IPS-20b (cell line): ENCODE measurements around the gene PATJ.
"Not testable (repeated sequence)": the region's sequence is repeated elsewhere in the genome, so short reads cannot be mapped to it uniquely, and the experiment has no call there.

ENCODE experiments used
- H3K27ac ChIP-seq: one replicate; pipeline ENCODE4 v1.5.1; 2013; ENCODE audit warnings: low read length
- H3K27me3 ChIP-seq: 2 replicates; pipeline ENCODE4 v1.6.1; 2013; ENCODE audit warnings: mild to moderate bottlenecking, low read length, inconsistent platforms; ENCODE audit not compliant: insufficient read depth
- H3K36me3 ChIP-seq: 2 replicates; pipeline ENCODE4 v1.6.1; 2013; ENCODE audit warnings: low read depth, mild to moderate bottlenecking, inconsistent platforms, low read length, moderate library complexity; ENCODE audit not compliant: insufficient read depth
- H3K4me1 ChIP-seq: 2 replicates; pipeline ENCODE4 v1.6.1; 2013; ENCODE audit warnings: mild to moderate bottlenecking, control low read depth, inconsistent platforms, low read length, moderate library complexity; ENCODE audit not compliant: insufficient read depth
- H3K4me3 ChIP-seq: 2 replicates; pipeline ENCODE4 v1.5.1; 2013; ENCODE audit warnings: mild to moderate bottlenecking, low read length, inconsistent platforms
- H3K9ac ChIP-seq: 2 replicates; pipeline ENCODE4 v1.6.1; 2013; ENCODE audit warnings: low read depth, mild to moderate bottlenecking, inconsistent platforms, low read length, moderate library complexity
- H3K9me3 ChIP-seq: 2 replicates; pipeline ENCODE4 v1.6.1; 2013; ENCODE audit warnings: mild to moderate bottlenecking, low read depth, low read length, inconsistent platforms; ENCODE audit not compliant: insufficient read depth

PATJ gene

GRCh38 chr1:61741711-61742619 is at the start of gene PATJ:
Gene PATJ, plus strand, starts transcription at chr1:61742480. Its CDS starts 20,413 bp downstream, at chr1:61762893.
- peak within 1 kb of the TSS; percentile 71 for H3K4me3 ChIP-seq
- H3K4me1 ChIP-seq, result peaks cover 15% of the 10 kb centered on the region; the same call in 1 of the 2 replicates
- no peaks in the 10 kb centered on the region; the same call in 1 of the 2 replicates for H3K27me3 ChIP-seq
- no peaks in the 10 kb centered on the region for H3K9me3 ChIP-seq
- H3K9ac ChIP-seq, result peak within 1 kb of the TSS; percentile 79
- no peaks in the 10 kb centered on the region for H3K36me3 ChIP-seq
- H3K27ac ChIP-seq, result peak within 1 kb of the TSS; percentile 24

DNA sequence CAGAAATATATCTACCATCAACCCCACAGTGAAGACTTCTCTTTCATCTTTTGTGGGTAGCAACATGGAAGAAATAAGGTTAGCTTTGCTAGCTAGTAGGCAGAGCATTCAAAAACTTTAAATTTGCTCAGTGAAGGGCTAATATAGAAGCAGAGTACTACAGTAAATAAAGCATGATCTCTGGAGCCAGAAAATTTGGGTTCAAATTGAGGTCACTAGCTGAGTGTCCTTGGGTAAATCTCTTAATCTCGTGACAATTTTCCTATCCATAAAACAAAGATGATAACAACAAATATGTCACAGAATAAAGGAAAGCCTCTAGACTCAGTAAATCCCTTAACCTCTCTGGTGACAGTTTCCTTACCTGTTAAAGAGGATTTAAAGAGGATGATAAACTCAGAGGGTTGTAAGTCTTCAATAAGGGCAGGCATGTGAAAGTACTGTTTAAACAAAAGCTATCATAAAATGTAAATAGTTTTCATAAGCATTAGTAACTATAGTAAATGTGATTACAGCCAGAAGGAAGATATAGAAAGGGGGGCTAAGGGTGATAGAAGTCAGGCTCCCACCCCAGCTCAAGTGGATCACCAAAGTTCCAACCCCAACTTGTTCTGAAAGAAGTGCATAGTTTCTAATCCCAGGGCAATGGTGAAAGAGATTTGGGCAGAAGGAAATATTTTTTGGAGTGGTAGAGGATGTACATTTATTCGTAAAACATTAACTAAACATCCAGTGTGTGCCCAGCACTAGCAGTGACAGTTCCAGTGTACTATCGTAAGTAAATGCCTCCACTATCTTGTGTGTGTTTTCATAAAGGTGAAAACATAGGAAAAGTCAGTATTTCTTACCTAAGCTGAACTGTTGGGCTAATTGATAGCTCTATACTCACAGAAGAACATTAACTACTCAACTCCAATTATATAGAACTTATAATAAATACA is 42.1 kb upstream of the PATJ start:
- Histone ChIP-seq H3K4me1 (no peaks in the 10 kb centered on the region), H3K27ac (no peak overlapping the region), H3K9ac (no peak overlapping the region), H3K9me3 (no peaks in the 10 kb centered on the region), H3K27me3 (no peaks in the 10 kb centered on the region), H3K36me3 (peaks cover 36% of the 10 kb centered on the region), H3K4me3 (no peak overlapping the region)

DNA sequence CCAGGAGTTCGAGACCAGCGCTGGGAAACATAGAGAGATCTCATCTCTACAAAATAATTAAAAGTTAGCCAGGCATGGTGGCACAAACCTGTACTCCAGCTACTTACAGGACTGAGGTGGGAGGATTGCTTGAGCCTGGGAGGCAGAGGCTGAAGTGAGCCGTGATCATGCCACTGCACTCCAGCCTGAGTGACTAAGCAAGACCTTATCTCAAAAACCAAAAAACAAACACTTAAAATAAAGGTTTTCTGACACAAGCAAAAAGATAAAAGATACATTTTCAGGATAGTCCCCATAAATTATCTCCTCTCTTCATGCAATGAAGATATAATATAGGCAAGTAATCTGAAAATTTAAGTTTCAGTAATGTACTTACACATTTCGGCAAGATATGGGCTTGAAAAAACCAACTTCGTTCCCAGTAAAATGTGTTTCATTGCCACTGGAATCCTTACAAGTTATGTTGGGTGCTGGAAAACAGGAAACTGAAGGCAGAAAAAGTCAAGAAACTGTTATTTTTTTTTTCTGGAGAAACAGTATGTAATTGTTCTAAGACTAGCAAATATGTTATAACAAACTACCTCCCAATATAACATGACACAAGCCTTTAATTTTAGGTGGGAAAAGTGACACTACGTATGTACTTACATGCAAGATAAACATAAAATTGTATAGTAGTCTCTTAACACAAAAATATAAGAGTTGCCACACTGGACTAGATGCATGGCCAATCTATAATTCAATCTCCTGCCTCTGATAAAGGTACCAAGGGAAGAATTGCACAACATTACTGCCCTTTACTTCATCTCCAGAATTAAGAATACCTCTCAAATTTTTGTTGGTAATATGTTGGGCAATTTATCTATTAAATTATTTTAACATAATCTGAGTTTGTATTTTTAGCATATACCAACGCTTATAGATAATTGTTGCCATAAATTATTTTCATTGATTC is 33.0 kb upstream of the PATJ start:
- H3K36me3 ChIP-seq, result peaks cover 35% of the 10 kb centered on the region
- H3K9ac ChIP-seq, result no peak overlapping the region
- no peaks in the 10 kb centered on the region for H3K4me1 ChIP-seq
- no peak overlapping the region for H3K27ac ChIP-seq
- H3K4me3 ChIP-seq, result no peak overlapping the region
- H3K9me3 ChIP-seq, result no peaks in the 10 kb centered on the region
- no peaks in the 10 kb centered on the region for H3K27me3 ChIP-seq

DNA sequence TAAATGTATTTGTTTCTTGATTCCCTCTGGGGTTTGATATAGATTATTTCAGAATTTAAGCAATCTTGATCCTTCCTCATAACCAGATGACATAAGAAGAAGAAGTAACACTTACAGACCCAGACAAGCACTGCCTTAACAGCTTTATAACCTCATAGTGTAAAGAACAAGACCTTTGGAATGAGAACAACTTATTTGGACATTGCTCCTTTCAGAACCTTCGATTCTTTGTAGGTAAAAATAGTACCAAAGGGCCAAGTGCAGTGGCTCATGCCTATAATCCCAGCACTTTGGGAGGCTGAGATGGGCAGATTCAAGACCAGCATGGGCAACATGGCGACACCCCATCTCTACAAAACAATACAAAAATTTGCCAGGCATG is 32.4 kb upstream of the PATJ start:
- no peaks in the 10 kb centered on the region for H3K27me3 ChIP-seq
- no peak overlapping the region for H3K9ac ChIP-seq
- no peaks in the 10 kb centered on the region for H3K4me1 ChIP-seq
- H3K4me3 ChIP-seq, result no peak overlapping the region
- no peak overlapping the region for H3K27ac ChIP-seq
- no peaks in the 10 kb centered on the region for H3K9me3 ChIP-seq
- H3K36me3 ChIP-seq, result peaks cover 34% of the 10 kb centered on the region

GRCh38 chr1:61711257-61711656 is 31.0 kb upstream of the PATJ start:
- H3K27ac ChIP-seq, H3K9ac ChIP-seq, H3K4me1 ChIP-seq, H3K9me3 ChIP-seq, H3K4me3 ChIP-seq, H3K27me3 ChIP-seq: not testable (repeated sequence)
- peaks cover 30% of the 10 kb centered on the region for H3K36me3 ChIP-seq

- Histone ChIP-seq H3K27ac (no peak overlapping the region), H3K9ac (no peak overlapping the region), H3K27me3 (no peaks in the 10 kb centered on the region), H3K4me3 (no peak overlapping the region), H3K36me3 (peaks cover 28% of the 10 kb centered on the region), H3K4me1 (no peaks in the 10 kb centered on the region), H3K9me3 (no peaks in the 10 kb centered on the region)
Observed at GRCh38 chr1:61711969-61712368, 30.3 kb upstream of the PATJ start.

GRCh38 chr1:61718996-61719663 is 23.1 kb upstream of the PATJ start:
- not testable (repeated sequence) for H3K9me3 ChIP-seq, H3K36me3 ChIP-seq, H3K27ac ChIP-seq, H3K9ac ChIP-seq, H3K27me3 ChIP-seq, H3K4me3 ChIP-seq, H3K4me1 ChIP-seq

- Histone ChIP-seq H3K4me1 (no peaks in the 10 kb centered on the region; the same call in none of the 2 replicates), H3K36me3 (no peaks in the 10 kb centered on the region), H3K9ac (peak overlapping the region; percentile 85), H3K4me3 (peak overlapping the region; percentile 80), H3K27me3 (no peaks in the 10 kb centered on the region), H3K27ac (peak overlapping the region; percentile 86), H3K9me3 (no peaks in the 10 kb centered on the region)
Observed at GRCh38 chr1:61724506-61724812, 17.8 kb upstream of the PATJ start.

- Histone ChIP-seq H3K4me3 (peak within 1 kb of the TSS; percentile 80), H3K27me3 (no peaks in the 10 kb centered on the region), H3K9me3 (no peaks in the 10 kb centered on the region), H3K9ac (peak within 1 kb of the TSS; percentile 85), H3K4me1 (no peaks in the 10 kb centered on the region; the same call in none of the 2 replicates), H3K27ac (peak within 1 kb of the TSS; percentile 86), H3K36me3 (no peaks in the 10 kb centered on the region)
Observed at GRCh38 chr1:61724813-61725694, 17.2 kb upstream of the PATJ start, which contains the start of gene TM2D1. Gene TM2D1, minus strand, starts transcription at chr1:61725141. Its CDS starts 21 bp downstream, at chr1:61725120.

GRCh38 chr1:61727544-61727943 is 14.7 kb upstream of the PATJ start:
- no peaks in the 10 kb centered on the region; the same call in none of the 2 replicates for H3K4me1 ChIP-seq
- no peaks in the 10 kb centered on the region for H3K9me3 ChIP-seq
- no peaks in the 10 kb centered on the region for H3K27me3 ChIP-seq
- H3K36me3 ChIP-seq, result no peaks in the 10 kb centered on the region
- no peak overlapping the region for H3K9ac ChIP-seq
- H3K27ac ChIP-seq, result no peak overlapping the region
- H3K4me3 ChIP-seq, result no peak overlapping the region
